Measurements from ENCODE around the gene ZMYM4. TPM values are rescaled to one million over a fixed set of nuclear protein-coding genes. Genes with fewer than 3 reads are reported as not detected.

The ZMYM4 gene
- total RNA-seq: 27.7 TPM

- peak; percentile 69 to 73 for TF ChIP-seq POLR2AphosphoS5 (IDR thresholded peaks at IDR 0.05; ENCODE audit: insufficient read depth in 1 of 2, low read depth in 1 of 2)
- TF ChIP-seq, protein P1, sequence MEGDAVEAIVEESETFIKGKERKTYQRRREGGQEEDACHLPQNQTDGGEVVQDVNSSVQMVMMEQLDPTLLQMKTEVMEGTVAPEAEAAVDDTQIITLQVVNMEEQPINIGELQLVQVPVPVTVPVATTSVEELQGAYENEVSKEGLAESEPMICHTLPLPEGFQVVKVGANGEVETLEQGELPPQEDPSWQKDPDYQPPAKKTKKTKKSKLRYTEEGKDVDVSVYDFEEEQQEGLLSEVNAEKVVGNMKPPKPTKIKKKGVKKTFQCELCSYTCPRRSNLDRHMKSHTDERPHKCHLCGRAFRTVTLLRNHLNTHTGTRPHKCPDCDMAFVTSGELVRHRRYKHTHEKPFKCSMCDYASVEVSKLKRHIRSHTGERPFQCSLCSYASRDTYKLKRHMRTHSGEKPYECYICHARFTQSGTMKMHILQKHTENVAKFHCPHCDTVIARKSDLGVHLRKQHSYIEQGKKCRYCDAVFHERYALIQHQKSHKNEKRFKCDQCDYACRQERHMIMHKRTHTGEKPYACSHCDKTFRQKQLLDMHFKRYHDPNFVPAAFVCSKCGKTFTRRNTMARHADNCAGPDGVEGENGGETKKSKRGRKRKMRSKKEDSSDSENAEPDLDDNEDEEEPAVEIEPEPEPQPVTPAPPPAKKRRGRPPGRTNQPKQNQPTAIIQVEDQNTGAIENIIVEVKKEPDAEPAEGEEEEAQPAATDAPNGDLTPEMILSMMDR (IDR thresholded peaks at IDR 0.05): no peak
- TF ChIP-seq POLR2A (IDR thresholded peaks at IDR 0.05): no peak
- peak within 1 kb of the TSS; percentile 73 for H3K27ac ChIP-seq
- no peaks in the 10 kb centered on the region for H3K36me3 ChIP-seq
- H3K9me3 ChIP-seq: no peaks in the 10 kb centered on the region
- peak within 1 kb of the TSS; percentile 90 to 93 for H3K4me3 ChIP-seq
- DNase-seq (ENCODE audit: extremely low spot score in 2 of 2): peak in 1 of 2 donors; percentile 90
- intact Hi-C loops (cut with DNase I): no loop called here
- no peaks in the 10 kb centered on the region for H3K27me3 ChIP-seq
- H3K4me1 ChIP-seq: peaks cover 35% of the 10 kb centered on the region
Observed at GRCh38 chr1:35268282-35269200, at the start of gene ZMYM4. Gene ZMYM4 (plus strand): TSS chr1:35268709. CDS start chr1:35269047, 338 bp downstream.

DNA sequence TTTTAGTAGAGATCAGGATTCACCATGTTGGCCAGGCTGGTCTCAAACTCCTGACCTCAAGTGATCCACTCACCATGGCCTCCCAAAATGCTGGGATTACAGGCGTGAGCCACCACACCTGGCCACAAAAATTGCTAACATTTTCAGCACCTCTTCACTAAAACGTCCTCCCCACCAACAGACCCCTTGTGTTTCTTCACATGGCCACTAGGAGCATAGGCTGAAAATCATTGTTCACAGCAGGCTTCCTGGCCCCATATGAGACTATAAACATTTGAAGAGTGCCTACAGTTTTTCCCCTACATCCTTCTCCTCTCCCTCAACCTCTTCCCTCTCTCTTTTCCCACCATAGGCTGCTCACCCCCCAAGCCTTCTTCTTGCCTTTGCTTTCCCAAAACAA is 47.5 kb upstream of the ZMYM4 start:
- no peak for DNase-seq (ENCODE audit: extremely low spot score in 2 of 2)
- intact Hi-C loops (cut with DNase I): no loop called here
- Histone ChIP-seq H3K9me3 (no peaks in the 10 kb centered on the region), H3K4me1 (peaks cover 7% of the 10 kb centered on the region), H3K27me3 (no peaks in the 10 kb centered on the region), H3K36me3 (no peaks in the 10 kb centered on the region), H3K4me3 (no peak overlapping the region), H3K27ac (no peak overlapping the region)
- TF ChIP-seq POLR2A (IDR thresholded peaks at IDR 0.05) (no peak), POLR2AphosphoS5 (IDR thresholded peaks at IDR 0.05; ENCODE audit: insufficient read depth in 1 of 2, low read depth in 1 of 2) (no peak)
- TF ChIP-seq, protein P1 (IDR thresholded peaks at IDR 0.05): no peak

- H3K4me1 ChIP-seq: peaks cover 7% of the 10 kb centered on the region
- no peaks in the 10 kb centered on the region for H3K36me3 ChIP-seq
- TF ChIP-seq POLR2A (IDR thresholded peaks at IDR 0.05): no peak
- TF ChIP-seq, protein P1 (IDR thresholded peaks at IDR 0.05): no peak
- no peak for TF ChIP-seq POLR2AphosphoS5 (IDR thresholded peaks at IDR 0.05; ENCODE audit: insufficient read depth in 1 of 2, low read depth in 1 of 2)
- intact Hi-C loops (cut with DNase I): no loop called here
- no peaks in the 10 kb centered on the region for H3K9me3 ChIP-seq
- no peak overlapping the region for H3K4me3 ChIP-seq
- no peak for DNase-seq (ENCODE audit: extremely low spot score in 2 of 2)
- H3K27ac ChIP-seq: no peak overlapping the region
- H3K27me3 ChIP-seq: no peaks in the 10 kb centered on the region
Observed at GRCh38 chr1:35222322-35223083, 46.0 kb upstream of the ZMYM4 start.

- H3K27ac ChIP-seq: no peak overlapping the region
- DNase-seq (ENCODE audit: extremely low spot score in 2 of 2): no peak
- peaks cover 7% of the 10 kb centered on the region for H3K4me1 ChIP-seq
Observed at GRCh38 chr1:35223084-35223630, 45.4 kb upstream of the ZMYM4 start.

More at GRCh38 chr1:35223084-35223630, 45.4 kb upstream of the ZMYM4 start:
- H3K36me3 ChIP-seq: no peaks in the 10 kb centered on the region
- H3K9me3 ChIP-seq: no peaks in the 10 kb centered on the region
- H3K4me3 ChIP-seq: no peak overlapping the region
- TF ChIP-seq POLR2AphosphoS5 (IDR thresholded peaks at IDR 0.05; ENCODE audit: insufficient read depth in 1 of 2, low read depth in 1 of 2): no peak
- no peak for TF ChIP-seq POLR2A (IDR thresholded peaks at IDR 0.05)
- TF ChIP-seq, protein P1 (IDR thresholded peaks at IDR 0.05): no peak
- H3K27me3 ChIP-seq: no peaks in the 10 kb centered on the region
- intact Hi-C loops (cut with DNase I): no loop called here
